GM13977 (cell line): Measurements from ENCODE around the gene ZNF740.

Source experiments
- DNase-seq: peaks from one replicate; pipeline ENCODE4 v3.0.0; 2012; ENCODE audit warnings: low spot score
- in situ Hi-C: fragments of 300-500 bp; cut with MboI; formaldehyde crosslinking; loops from one replicate; pipeline ENCODE4 v1.12.0; 2022; ENCODE audit warnings: low sequenced_read_pairs, low pct_unique_long_range_greater_than_20kb, mixed read lengths, inconsistent platforms; ENCODE audit not compliant: unreplicated experiment
- TF ChIP-seq, protein P1 (sequence below): IDR thresholded peaks from 2 replicates; pipeline ENCODE4 v1.5.1; 2012; ENCODE audit warnings: mild to moderate bottlenecking, control low read depth; ENCODE audit not compliant: insufficient read depth; ENCODE audit errors: extremely low read depth, missing control alignments

Gene ZNF740

DNA sequence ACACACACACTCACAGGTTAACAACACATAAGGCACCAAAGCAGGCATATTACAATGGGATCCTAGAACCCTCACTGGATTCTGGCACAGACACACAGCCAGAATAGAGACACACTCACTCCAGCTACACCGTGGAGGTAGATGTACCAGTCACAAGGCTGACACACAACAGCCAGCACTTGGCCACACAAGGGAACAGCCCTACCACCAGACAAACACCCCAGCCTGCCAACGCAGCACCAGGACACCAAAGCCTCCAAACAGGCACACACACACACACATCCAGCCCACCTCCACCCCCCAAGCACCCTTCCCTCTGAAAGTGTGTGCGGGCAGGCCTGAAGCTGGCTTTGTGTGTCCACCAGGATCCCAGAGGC lies 37.4 kb downstream of the ZNF740 start:
- TF ChIP-seq, protein P1, sequence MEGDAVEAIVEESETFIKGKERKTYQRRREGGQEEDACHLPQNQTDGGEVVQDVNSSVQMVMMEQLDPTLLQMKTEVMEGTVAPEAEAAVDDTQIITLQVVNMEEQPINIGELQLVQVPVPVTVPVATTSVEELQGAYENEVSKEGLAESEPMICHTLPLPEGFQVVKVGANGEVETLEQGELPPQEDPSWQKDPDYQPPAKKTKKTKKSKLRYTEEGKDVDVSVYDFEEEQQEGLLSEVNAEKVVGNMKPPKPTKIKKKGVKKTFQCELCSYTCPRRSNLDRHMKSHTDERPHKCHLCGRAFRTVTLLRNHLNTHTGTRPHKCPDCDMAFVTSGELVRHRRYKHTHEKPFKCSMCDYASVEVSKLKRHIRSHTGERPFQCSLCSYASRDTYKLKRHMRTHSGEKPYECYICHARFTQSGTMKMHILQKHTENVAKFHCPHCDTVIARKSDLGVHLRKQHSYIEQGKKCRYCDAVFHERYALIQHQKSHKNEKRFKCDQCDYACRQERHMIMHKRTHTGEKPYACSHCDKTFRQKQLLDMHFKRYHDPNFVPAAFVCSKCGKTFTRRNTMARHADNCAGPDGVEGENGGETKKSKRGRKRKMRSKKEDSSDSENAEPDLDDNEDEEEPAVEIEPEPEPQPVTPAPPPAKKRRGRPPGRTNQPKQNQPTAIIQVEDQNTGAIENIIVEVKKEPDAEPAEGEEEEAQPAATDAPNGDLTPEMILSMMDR = no peak
- DNase-seq = no peak
- in situ Hi-C loops = loop anchor here (5.0 kb wide), 1 partner anchor 69 kb away; no protein-coding TSS in a partner anchor

DNA sequence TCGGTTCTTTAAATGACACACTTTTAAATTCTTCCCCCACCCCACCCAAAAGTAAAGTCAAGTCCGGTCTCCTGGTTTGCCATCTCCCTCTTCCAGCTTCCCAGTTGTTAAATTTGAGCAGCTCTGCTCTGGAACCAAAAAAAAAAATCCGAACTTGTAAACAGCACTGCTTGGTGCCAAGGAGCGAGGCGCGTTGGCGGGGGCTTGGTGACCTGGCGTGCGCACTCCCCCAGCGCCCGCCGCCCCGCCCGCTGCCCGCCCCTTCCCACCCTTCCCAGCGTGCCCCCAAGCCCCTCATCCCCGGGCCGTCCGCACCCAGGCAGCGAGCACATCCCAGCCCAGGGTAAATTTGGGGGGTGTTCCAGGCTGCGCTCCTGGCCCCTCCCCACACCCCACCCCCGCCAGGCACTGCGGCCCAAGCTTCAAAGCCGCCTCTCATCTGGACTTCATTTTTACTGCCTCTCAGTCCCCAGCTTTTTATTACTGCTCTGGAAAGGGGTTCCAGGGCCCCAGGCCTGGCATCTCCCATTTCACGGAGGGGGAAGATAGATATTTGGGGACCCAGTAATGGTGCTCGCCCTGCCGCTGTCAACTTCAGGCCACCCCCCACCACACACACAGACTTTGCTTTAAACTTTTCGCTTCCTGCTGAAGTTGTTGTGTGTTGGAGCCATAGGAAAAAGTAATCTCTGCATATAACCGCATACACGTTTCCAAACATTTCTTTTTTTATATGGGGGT lies 38.2 kb downstream of the ZNF740 start:
- no peak for DNase-seq
- TF ChIP-seq, protein P1 = no peak
- in situ Hi-C loops = loop anchor here (5.0 kb wide), 1 partner anchor 69 kb away; no protein-coding TSS in a partner anchor

DNA sequence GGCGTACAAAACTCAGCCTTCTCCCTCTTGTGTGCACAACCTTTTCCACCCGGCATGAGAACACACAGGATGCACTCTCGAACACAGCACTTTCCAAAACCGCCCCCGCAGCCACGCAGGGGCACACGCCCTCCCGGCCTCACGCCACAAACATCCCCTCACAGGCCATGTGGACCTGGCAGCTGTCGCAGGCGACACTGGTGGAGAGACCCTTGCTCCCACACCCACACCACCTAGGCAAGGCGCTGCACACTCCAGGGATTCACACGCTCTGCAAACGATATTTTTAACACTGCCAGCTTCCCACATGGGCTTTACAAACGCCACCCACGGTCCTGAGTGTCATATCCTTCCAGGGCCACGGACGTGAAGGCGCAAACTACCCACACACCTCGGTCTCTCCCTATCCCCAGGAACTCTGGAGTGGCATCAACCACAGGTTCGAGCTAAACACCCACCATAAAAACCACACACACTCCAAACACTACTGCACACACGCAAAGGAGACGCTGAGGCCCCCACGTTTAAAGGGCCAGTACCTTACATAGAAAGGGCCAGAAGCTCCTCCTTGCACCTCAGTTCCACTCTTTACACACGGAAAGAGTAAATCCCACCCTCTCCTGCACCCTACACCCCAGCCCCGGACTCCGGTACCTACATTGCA lies 38.9 kb downstream of the ZNF740 start:
- TF ChIP-seq, protein P1 = no peak
- in situ Hi-C loops = loop anchor here (5.0 kb wide), 1 partner anchor 68 kb away; no protein-coding TSS in a partner anchor
- peak; percentile 85 for DNase-seq

DNA sequence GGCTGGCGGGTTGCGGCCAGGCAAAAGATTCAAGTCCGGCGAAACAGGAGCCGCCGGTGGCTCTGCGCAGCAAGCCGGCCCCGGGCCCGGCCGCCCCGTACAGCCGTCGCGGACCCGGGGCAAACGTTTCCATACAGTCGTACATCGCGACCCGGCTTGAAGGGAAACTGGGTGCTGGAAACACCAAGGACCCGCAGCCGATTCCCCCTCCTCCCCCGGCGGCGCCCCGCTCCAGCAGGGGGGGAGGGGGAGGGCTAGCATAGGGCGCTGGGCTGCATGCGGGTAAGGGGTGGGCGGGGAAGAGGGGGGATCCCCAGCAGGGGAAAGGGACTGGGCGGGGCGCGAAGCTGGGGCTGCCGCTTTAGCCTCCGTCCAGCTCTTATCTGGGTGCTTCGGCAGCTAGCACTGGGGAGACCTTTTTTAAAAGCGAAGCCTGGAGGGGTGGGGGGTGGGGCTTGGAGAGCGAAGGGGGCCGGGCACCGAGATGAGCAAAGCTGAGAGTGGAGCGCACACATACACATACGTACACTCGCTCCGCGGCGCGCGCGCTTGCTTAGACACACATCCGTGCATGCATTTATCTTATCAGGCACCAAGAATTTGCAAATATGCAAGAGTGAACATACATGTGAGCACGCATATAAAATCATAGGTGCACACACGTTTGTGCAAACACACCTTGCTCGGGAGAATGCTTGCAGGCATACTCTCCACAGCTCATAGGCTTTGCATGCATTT lies 39.6 kb downstream of the ZNF740 start:
- DNase-seq = peak; percentile 94
- in situ Hi-C loops = loop anchor here (5.0 kb wide), 1 partner anchor 67 kb away; no protein-coding TSS in a partner anchor
- TF ChIP-seq, protein P1 = no peak

DNA sequence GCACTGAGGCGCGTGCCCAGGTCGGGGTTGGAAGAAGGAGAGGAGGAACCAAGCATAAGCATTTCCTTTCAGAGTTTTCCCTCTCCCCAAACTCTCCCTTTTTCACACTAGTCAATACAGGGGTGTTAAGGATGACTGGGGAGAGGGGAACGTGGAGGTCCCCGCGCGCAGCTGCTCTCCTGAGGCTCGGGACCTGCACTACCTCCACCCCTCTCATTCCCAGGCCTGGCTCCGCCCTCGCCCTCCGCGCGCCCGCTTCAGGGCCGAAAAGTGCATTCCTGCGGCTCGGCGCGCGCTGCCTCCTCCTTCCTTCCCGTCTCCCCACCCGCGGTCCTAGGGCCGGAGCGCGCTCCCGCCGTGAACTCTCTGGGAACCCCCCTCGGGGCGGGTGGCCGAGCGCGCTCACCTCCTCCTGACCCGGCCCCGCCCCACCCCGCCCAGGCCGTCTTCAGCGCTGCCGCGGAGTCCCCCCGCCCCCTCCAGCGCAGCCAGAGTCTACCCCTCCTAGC lies 40.2 kb downstream of the ZNF740 start:
- peak; percentile 98 for DNase-seq
- in situ Hi-C loops = no loop called here
- TF ChIP-seq, protein P1 = no peak
